Activated naive CD4-positive, alpha-beta T cell treated with anti-CD3 and anti-CD28 coated beads, Interleukin-2, amount 50 U/mL, for 16 hours (primary cell): ENCODE results near the gene CDKN1C.

Source experiments
- DNase-seq: peaks from one replicate; pipeline ENCODE4 v3.0.0-alpha.2; 2020

The CDKN1C gene

DNA sequence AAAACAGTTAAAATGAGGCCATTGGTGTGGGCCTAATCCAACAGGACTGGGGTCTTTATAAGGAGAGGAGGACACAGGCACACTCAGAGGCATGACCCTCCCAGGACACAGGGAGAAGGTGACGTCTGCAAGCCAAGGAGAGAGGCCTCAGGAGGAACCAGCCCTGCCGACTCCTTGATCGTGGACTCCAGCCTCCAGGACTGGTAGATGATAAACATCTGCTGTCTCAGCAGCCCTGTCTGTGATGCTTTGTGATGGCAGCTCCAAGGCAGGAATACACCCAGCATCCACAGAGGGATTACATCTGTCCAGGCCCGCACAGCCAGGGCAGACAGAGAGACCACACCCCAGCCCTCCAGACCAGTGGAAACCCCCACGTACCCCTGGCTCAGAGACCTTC is 18.4 kb downstream of the CDKN1C start:
- DNase-seq, result no peak

DNA sequence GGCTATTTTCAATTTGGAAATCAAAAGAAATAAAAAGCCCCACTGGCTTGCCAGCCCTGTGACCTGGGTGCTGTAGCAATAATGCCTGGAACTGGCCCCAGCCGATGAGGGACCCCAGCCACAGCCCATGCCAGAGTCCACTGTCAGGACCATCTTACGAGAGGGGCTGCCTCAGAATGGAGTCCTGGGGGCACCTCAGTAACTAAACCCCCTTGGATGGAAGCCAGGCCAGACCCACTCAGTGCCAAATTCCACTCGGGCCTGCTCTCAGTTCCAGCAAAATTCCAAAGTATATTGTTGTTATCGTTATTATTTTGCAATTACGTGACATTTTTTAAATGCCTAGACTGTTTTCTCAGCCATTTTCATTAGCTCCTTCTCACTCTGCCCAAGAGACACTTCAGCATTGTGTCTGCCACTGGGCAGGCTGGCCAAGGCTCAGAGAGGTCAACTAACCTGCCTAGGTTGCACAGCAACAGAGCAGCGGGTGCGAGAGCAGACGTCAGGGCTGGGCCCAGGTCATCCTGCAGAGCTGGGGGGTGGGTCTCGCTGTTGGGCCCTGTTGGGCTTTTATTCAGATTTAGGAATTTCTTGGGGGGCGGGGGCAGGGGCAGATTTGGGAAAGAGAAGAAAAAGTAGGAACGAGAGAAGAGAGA is 19.5 kb downstream of the CDKN1C start:
- no peak for DNase-seq

DNA sequence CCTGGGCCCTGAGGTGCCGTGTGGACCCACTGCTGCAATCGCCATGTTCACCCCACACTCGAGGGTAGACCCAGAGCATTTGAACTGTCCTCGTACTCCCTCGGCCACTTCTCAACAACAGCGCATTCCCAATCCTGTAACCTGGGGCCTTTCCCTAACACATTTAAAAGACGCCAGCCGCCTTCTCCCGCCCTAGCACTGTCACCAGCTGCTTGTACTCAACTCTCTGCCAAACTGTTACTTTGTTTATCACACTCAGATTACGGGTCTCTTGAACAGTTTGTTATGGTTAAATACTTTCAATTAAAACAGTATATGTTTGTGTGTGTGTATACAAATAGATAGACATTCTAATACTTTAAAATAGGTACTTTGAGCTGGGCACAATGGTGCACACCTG is 20.7 kb downstream of the CDKN1C start:
- DNase-seq, result no peak

DNA sequence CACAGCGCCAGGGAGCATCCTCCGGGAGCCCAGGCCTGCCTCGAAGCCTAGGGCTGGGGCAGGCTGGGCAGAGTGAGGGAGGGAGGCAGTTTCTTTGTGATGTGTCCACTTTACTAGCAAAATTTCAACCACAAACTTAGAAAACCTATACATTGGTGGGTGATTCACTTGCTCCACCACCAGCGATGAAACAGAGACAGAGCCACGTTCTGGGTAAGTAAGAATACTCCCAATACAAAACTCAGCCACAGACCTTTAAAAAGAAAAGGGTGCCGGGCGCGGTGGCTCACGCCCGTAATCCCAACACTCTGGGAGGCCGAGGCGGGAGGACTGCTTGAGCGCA is 22.3 kb downstream of the CDKN1C start:
- DNase-seq, result no peak

DNA sequence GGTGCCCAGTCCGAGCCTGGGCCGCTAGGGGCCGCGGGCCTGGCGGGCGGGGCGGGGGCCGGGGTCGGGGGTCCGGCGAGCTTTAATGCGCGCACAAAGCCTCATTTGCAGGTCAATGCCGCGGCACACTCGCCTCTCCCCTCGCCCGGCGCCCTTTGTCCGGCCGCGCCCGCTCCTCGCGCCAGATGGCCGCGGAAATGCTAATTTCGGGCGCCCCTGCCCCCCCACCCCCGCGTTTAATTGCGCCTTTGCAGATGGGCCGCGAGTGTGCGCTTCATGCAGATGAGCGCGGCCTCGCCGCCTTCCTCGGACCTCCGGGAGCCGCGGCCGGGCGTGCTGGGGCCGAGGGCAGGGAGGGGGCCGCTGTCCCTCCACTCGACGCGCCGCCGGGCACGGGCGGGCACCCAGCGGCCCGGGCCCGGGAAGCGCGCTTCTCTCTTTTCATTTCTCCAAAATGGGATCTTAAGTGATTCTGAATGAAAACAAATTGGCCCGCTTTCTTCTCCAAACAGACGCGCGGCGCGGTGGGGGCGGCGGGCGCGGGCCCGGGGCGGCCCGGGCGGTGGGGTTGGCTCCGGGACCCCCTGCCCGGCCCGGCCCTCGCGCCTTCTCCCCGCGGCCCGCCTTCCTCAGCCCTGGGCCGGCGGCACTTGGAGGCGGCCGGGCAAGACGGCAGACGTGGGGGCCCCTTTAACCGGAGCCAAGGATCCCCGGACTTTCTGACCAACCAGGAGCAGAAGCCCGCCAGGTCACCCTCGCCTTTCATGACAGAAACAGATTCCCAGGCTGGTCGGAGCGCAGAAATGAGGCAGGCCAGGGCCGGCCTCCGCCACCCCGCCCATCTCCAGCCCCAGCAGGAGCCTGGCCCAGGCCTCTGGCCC is 22.9 kb downstream of the CDKN1C start:
- no peak for DNase-seq

DNA sequence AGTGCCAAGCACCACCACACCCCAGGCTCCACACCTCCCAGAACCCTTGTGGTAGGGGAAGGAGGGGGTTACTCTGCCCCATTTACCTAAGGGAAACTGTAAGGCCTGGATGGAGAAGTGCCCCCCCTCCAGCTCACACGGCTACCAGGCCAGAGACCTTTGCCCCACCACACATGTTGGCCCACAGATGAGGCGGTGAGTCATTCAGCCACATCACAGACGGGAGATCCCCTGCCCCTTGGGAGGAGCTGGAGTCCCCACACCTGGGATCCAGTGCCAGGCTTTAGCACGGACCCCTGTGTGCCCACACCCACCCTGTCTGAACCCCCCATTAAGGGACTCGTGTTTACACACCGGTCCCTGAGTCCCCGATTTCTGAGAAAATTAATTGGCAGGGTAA is 24.9 kb downstream of the CDKN1C start:
- no peak for DNase-seq

DNA sequence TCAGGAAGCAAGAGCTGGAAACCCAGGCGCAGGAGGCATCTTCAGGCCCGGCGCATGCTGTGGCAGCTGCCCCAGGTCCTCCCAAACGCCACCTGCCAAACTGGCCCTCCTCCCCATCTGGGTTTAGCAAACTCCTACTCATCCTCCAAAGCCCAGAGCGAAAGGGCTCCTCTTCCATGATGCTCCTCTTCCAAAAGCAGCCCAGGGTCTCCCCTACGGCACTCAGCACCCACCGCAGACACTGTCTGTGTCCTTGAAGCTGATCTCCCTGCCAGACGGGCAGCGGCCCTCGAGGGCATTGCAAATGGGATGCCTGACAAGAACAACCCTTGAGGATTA is 25.9 kb downstream of the CDKN1C start:
- no peak for DNase-seq

DNA sequence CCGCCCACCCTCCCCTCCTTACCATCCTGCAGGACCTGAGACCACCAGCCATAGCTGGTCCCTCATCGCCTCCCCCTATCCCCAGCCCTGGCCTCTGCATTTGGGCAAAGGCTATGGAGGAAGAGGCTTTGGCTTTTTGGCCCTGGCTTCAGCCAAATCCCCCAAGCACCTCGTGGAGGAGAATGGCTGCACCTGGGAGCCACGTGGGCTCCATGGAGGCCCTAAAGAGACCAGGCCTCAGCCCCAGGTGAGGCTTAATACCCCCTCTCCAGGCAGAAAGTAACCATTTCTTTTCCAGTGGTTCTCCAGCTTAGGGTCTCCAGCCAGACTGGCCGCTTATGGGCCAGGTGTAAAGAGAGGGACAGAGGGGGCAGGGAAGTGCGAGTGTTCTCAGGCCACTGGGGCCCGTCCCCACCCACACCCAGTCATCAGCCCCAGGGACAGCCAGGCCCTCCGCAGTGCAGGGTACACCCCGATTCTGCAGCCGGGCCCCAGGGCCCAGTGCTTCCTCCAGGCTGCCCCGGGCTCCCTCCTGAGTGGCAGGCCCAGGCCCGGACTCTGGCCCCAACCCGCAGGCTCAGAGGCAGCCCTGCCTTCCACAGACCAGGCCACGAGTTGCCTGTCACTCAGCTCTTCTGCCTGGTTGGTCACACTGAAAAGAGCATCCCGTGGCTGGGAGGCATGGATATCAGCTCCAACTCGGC is 26.4 kb downstream of the CDKN1C start:
- no peak for DNase-seq

DNA sequence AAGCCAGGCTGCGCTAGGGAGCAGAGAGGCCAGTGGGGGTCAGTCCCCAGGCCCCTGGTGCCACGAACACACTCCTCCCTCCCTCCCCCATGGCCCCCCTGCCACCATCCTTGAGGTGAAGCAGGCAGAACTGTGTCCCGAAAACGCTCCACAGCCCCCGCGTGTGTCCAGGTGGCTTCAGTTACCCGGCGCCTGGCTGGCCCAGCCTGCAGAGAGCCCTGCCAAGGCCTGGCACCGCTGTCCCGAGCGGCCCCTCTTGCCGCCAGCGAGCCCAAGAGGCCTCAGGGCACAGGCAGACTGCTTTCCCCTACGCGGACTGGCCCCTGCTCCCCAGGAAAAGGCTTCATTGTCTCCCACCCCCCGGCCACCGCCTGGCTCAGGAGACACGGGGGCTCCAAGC is 27.7 kb downstream of the CDKN1C start:
- no peak for DNase-seq

DNA sequence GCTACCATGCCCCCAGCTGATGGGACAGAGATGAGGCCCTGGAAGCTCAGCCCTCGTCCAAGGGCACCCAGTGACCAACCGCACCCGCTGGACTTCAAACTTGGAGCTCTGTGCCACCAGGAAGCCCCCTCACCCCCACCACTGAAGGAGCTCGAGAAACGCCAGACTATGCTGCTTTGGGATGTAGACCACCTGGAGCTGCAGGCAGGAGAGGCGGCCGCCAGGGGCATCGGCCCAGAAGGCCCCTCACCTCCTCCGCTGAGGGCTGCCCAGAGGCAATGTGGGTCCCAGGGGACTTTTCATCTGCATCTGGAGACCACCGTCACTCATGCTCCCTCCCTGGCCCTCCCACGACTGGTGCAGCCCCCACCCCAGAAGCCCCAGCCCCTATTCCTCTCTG is 28.3 kb downstream of the CDKN1C start:
- no peak for DNase-seq

DNA sequence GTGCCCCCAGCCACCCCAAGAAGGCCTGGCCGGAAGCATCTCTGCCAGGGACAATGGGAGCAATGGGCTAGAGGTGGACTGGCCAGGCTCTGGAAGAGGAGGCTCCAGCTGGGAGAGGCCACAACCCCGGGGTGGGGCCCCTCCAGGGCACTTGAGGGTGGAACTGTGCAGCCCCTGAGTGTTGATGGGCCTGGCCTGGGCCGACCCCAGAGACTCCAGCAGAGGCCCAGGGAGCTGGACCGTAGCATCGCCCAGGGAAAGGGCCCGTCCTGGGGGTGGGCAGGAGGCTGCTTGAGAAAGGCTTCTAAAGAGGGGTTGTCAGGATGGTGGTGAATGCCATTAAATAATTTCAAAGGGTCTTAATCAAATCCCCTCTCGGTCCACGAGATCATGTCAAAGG is 30.4 kb downstream of the CDKN1C start:
- DNase-seq, result no peak

DNA sequence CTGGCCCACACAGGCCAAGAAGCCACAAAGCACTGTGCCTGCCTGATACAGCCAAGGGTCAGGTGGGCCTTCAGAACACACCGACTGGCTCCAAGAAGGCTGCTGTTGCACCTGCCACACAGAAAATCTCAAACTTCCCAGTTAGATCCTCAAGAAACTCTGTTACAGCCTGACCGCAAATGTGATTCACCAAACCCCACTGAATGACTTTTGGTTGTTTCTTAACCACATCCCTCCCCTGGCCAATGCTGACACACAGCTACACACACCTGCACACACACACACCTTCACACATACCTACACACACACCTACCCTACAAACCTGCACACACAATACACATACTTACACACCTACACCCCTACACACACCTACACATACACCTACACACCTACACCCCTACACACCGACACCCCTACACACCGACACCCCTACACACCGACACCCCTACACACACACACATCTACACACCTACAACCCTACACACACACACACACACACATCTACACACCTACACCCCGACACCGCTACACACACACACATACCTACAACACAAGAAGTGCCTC is 31.5 kb downstream of the CDKN1C start:
- DNase-seq, result no peak

DNA sequence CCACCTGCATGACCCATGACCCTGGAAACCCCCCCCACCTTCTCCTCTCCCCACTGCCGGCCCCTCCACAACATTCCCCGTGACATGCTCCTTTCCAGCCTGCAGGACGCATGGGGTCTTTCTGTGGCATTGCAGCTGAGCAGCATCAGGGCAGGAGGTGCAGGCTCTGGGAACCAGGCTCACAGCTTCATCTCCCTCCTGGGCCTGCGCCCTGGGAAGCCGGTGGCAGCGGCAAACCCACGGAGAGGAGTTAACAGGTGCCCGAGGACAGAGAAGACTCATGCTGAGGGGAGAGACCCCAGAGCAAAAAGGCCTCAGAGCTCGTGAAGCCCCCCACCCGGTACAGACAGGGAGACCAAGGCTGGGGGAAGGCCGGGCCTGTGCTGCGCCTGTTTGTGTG is 32.2 kb downstream of the CDKN1C start:
- no peak for DNase-seq

DNA sequence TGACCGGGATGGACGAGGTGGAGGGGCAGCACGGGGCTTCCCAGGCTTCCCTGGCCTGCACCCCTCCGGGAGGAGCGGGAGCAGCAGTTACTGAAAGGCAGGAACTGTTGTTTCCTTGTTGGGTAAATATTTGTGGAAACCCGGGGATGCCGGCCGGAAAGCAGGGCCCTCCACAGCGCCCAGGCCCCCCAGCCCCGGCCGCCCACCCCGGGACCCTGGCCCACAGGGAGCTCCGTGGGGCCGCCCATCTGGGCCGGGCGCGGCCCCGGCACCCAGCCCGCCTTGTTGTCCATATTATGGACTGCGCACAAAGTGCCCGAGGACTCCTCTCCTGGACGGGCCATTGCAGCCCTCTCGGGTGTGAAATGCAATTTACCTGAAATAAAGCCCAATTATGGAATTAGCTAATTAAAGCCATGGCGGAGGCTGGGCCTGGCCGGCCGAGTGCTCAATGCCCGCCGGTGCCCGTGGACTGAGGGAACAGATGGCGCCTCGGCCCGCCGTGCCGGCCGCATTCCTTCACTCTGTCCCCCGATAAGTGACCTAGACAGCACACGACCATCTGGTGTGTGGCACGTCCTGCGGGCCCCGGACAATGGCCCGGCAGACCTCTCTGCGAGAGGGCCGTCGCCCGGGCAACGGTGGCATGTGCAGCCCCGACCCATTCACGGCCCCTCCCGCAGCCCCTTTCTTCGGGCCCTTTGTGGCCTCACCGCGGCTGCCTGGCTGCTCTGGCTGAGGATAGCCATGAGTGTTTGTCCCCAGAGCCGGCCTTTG is 35.4 kb downstream of the CDKN1C start:
- no peak for DNase-seq

DNA sequence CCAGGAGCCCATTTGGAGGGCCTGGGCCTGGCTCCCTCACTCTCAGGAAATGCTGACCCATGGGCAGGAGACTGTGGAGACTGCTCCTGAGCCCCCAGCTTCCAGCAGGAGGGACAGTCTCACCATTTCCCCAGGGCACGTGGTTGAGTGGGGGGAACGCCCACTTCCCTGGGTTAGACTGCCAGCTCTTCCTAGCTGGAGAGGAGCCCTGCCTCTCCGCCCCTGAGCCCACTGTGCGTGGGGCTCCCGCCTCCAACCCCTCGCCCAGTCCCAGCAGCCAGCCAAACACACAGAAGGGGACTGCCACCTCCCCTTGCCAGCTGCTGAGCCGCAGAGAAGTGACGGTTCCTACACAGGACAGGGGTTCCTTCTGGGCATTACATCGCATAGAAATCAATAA is 37.1 kb downstream of the CDKN1C start:
- DNase-seq, result no peak

DNA sequence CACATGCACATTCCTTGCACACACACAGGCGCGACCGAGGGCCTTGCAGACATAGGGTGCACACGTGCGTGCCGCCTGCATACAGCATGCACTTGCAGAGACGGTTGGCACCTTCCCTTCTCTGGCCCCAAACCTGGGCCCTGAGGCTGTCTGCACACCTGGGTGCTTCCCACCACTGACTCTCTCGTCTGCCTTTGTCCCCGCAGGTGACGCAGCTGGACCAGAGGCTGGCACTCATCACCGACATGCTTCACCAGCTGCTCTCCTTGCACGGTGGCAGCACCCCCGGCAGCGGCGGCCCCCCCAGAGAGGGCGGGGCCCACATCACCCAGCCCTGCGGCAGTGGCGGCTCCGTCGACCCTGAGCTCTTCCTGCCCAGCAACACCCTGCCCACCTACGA is 38.0 kb downstream of the CDKN1C start:
- DNase-seq, result no peak

DNA sequence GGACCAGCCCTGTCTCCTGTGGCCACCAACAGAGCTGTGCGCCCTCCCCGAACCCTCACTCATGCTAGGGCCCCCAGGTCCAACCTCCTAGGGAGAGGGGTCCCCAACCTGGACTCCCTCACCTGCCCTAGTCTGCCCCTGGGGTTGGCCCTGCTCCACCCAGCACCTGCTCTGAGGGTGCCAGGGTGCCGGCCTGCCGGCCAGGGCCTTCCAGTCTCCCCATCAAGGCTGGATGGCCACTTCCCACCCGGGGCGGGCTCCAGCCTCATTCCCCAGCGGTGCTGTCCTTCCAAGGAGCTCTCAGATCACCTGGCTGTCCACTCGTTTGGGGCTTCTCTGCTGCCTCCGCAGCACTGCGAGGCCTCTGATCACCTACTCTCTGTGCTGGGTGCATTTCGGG is 39.1 kb downstream of the CDKN1C start:
- DNase-seq, result no peak

DNA sequence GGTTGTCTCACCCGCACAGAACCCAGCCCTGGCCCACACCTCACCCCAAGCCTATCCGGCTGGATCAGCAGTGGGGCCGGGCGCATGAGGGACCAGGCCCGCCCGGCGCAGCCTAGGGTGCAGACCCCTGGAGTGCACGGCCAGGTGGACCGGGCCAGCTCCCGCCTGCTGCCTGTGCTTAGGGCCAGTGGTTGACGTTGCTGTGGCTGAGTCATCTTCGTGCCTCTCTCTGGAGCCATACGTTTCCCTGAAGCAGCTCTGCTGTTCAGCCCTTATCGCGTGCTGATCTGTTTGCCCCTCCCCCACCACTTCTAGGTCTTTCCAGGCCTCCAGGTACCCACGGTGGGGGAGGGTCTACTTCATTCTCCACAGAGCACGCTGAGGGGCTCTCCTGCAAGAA is 39.5 kb downstream of the CDKN1C start:
- DNase-seq, result no peak

DNA sequence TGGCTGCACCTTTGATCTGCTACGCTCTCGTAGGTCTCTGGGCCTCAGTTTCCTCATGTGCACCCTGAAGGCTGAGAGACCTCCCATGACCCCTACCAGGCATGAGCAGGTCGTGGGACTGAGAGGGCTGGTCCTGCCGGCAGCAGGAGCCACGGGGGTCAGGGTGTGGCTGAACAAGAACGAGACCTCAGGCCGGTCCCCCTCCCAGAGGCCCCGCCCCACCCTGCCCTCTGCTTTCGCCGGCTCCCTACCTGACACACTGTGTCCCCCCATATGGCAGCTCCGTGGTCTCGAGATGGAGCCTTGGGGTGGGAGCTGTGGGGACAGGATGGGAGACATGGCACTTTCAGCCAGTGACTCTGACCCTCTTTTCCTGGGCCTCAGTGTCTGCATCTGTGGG is 40.6 kb downstream of the CDKN1C start:
- no peak for DNase-seq

DNA sequence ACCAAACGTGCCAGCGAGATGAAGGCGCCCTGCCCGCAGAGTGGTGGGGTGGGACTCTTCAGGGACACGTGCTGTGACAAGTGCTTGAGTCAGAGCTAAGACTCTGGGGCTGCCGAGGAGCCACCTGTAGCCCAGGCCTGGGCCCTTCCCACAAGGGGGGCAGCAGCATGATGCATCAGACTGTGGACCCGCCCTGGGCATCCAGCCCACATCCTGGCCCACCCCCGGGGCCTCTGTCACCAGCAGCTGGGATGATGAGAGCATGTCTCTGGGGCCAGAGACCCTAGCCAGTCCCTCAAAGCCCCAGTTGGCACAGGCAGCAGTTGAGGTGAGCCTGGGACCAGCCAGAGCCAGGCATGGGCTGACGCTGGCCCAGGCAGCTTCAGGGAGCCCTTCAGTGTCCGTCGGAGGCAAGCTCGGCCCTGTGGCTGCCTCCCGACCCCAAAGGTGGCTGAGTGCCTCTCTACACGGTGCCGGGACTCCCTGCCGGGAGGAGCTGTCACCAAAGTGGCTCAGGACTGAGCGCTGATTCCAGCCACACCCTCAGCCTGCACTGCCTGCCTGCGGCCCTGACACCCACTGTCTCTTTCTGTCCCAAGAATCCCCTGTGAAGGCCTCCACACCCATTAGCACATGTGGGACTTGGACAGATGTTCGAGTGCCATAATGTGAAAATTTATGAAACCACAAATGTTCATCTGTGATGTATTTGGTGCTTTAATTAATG is 41.3 kb downstream of the CDKN1C start:
- DNase-seq, result no peak

DNA sequence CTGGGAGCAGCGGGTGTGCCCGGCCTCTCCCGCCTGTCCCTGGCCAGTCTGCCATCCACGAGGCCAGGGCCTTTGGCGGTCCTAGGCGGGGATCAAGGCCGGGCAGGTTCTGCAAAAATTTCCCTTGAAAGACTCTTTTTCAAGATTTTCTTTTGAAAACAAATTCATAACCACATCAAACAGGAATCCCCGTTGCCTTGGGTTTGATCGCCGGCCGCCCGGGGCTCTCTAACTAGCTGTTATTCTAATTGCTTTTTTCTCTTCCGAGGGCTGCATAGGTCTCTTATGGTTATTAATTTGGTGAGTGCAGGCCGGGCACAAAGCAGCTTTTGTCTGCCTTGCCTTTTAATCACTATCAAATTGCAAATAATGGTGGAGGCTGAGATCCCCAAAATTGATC is 42.0 kb downstream of the CDKN1C start:
- DNase-seq, result no peak

DNA sequence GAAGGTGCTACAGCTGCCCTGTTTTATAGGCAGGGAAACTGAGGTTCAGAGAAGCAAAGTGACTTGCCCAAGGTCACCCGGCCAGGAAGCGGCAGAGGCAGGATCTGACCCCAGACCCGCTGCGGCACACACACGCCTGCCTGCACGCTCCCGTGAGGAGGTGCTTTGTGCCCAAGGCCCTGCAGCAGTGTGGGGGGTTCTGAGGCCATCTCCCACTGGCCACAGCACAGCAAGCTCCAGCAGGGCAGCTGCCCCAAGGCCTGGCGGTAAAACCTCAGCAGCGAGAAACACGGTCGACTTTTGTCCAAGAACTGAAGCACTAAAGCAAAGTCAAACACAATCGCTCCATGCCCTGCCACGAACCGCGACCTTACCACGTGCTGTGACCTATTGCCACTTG is 42.7 kb downstream of the CDKN1C start:
- no peak for DNase-seq
